Sigmoid colon (tissue), 7 donors: Measurements from ENCODE around the gene PRKAR2B. TPM values are rescaled to one million over a fixed set of nuclear protein-coding genes. Genes with fewer than 3 reads are reported as not detected.
A peak's percentile ranks its signal among the peaks of the same experiment; 100 is the strongest.

ENCODE experiments used
- DNase-seq: peaks from one replicate; pipeline ENCODE4 v3.0.0-alpha.2; 2019
- H3K27ac ChIP-seq, 4 donors: fragments of 200-600 bp; sonication (generic); one replicate each; pipeline ENCODE4 v1.5.1; 2016 to 2019; ENCODE audit warnings: mild to moderate bottlenecking in 1 of 4
- H3K27me3 ChIP-seq, 3 donors: fragments of 200-600 bp; sonication (generic); one replicate each; pipeline ENCODE4 v1.5.1; 2019; ENCODE audit warnings: mild to moderate bottlenecking in 1 of 3
- H3K36me3 ChIP-seq, 4 donors: fragments of 200-600 bp; sonication (generic); one replicate each; pipeline ENCODE4 v1.5.1; 2016 to 2019
- H3K4me1 ChIP-seq, 4 donors: fragments of 200-600 bp; sonication (generic); one replicate each; pipeline ENCODE4 v1.5.1; 2017 to 2019
- H3K4me3 ChIP-seq, 4 donors: fragments of 200-600 bp; sonication (generic); one replicate each; pipeline ENCODE4 v1.5.1; 2017 to 2019; ENCODE audit warnings: mild to moderate bottlenecking in 2 of 4, moderate library complexity in 1 of 4
- H3K9me3 ChIP-seq, 4 donors: fragments of 200-600 bp in 3 of 4; sonication (generic) in 3 of 4; one replicate each; pipeline versions ENCODE4 v1.5.1 to v1.6.1; 2013 to 2019
- CTCF ChIP-seq, 4 experiments: fragments of 450-650 bp in 3 of 4; fragments of 200-600 bp in 1 of 4; IDR thresholded peaks; one replicate each; pipeline ENCODE4 v1.5.1; 2016 to 2019; ENCODE audit warnings: antibody characterized with exemption in 4 of 4, mild to moderate bottlenecking in 3 of 4, moderate library complexity in 2 of 4
- EP300 ChIP-seq, 4 donors: sonication (generic); formaldehyde crosslinking; IDR thresholded peaks; one replicate each; pipeline ENCODE4 v1.6.1; 2017; ENCODE audit warnings: antibody characterized with exemption in 4 of 4
- POLR2A ChIP-seq, 2 donors: fragments of 450-650 bp; IDR thresholded peaks; one replicate each; pipeline ENCODE4 v1.6.1; 2016; ENCODE audit warnings: antibody characterized with exemption in 2 of 2, mild to moderate bottlenecking in 2 of 2, moderate library complexity in 2 of 2
- POLR2AphosphoS5 ChIP-seq, 4 donors: sonication (generic); formaldehyde crosslinking; IDR thresholded peaks; one replicate each; pipeline ENCODE4 v1.6.1; 2017; ENCODE audit warnings: antibody characterized with exemption in 4 of 4
- WGBS, 2 donors: extraction: QIAGEN DNeasy Blood & Tissue Kit; methylation state at CpG; one replicate each; pipeline ENCODE4 v1.1.7; 2013; 5-methylcytosine and 5-hydroxymethylcytosine counted together
- intact Hi-C: fragments of 100-400 bp; cut with DNase I; formaldehyde crosslinking; loops from one replicate; pipeline ENCODE4 v1.15.1; 2023
- polyA plus RNA-seq, 3 donors: library from polyadenylated mRNA; stranded (reverse); fragments of 200-250 nt; gene quantifications; one replicate each; pipeline ENCODE4 v1.2.3, GENCODE V29; 2013
- total RNA-seq, 4 donors: library from RNA; depleted of rRNA; stranded (reverse); fragments of >200 nt; gene quantifications; one replicate each; pipeline ENCODE4 v1.1.0, GENCODE V29; 2016
- donor health status: healthy with polysubstance abuse.
- donor health status: Bipolar disorder and iron deficiency.
- donor health status: healthy.

Gene PRKAR2B
- total and polyA plus RNA-seq, 7 donors, result 8.1 to 40.0 (median 20.2) TPM

DNA sequence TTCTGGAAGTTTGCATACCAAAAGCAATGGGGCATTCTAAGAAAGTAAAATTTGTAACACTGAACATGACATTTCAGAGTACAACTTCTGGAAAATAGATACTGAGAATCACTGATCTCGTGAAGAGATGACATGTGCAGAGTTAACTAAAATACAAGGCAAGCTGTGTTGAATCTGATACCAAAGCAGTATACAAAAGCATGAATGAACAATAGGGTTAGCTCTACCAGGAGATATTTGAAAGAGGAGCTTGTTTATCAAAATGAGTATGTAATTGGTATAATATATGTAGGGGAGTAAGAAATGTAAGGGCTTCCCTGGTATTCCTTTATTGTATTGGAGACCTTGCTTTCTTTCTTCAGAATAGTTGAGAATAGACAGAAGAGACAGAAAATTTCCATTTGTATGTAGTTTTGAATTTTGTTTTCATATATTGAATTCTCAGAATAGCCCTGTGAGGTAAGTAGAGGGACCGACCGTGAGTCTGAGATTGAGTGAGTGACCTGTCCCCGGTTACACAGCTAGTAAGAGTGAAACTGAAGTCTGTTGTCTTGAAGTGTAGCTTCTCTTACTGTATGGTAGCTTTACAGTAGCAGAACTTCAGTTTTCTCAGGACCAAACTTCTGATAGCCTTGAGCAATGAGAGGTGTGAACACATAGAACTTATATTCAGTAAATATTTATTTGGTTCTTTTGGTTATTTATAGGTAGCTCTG lies 129.3 kb downstream of the PRKAR2B start:
- Histone ChIP-seq H3K27me3 (no peaks in the 10 kb centered on the region), H3K36me3 (no peaks in the 10 kb centered on the region), H3K4me3 (no peak overlapping the region), H3K4me1 (peaks cover 0 to 80% (median 63%) of the 10 kb centered on the region in 4 donors), H3K27ac (no peak overlapping the region), H3K9me3 (no peaks in the 10 kb centered on the region)
- 59 to 63% methylated on average over 4 of the region's 4 CpGs for WGBS, 2 donors
- TF ChIP-seq EP300 (IDR thresholded peaks at IDR 0.05) (no peak), POLR2A (IDR thresholded peaks at IDR 0.05) (no peak), CTCF (IDR thresholded peaks at IDR 0.05) (no peak), POLR2AphosphoS5 (IDR thresholded peaks at IDR 0.05) (no peak)
- intact Hi-C loops, result no loop called here
- no peak for DNase-seq

DNA sequence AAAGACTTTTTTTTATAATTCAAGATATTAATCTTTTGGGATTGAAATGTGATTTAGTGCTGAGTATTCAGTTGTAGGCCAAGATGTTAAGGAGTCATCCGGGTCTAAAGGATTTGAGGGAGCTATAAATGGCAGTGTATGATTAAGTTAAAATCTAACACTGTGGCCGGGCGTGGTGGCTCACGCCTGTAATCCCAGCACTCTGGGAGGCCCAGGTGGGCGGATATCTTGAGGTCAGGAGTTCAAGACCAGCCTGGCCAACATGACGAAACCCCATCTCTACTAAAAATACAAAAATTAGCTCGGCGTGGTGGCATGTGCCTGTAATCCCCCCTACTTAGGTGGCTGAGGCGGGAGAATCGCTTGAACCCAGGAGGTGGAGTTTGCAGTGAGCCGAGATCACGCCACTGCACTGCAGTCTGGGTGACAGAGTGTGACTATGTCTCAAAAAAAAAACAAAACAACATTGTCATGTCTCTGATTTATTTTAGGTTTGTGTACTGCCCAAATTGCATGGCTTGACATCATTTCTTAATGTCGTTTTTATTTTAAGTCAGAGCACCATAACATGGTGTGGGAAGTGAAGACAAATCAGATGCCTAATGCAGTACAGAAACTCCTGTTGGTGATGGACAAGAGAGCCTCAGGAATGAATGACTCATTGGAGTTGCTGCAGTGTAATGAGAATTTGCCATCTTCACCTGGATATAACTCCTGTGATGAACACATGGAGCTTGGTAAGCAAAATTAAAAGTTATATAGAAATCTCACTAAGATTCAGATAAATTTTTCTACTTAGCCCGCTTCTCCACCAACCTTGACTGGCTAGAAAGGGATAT lies 135.0 kb downstream of the PRKAR2B start:
- 69 to 86% methylated on average over 14 of the region's 14 CpGs for WGBS, 2 donors
- Histone ChIP-seq H3K27ac (peak overlapping the region in 2 of 4 donors; percentile 26 to 44), H3K9me3 (no peaks in the 10 kb centered on the region), H3K4me3 (no peak overlapping the region), H3K36me3 (peaks cover 0 to 48% (median 8%) of the 10 kb centered on the region in 4 donors), H3K4me1 (peaks cover 0 to 64% (median 48%) of the 10 kb centered on the region in 4 donors), H3K27me3 (no peaks in the 10 kb centered on the region)
- no peak for TF ChIP-seq EP300 (IDR thresholded peaks at IDR 0.05)
- TF ChIP-seq POLR2AphosphoS5 (IDR thresholded peaks at IDR 0.05), result no peak
- TF ChIP-seq CTCF (IDR thresholded peaks at IDR 0.05), result no peak
- no peak for TF ChIP-seq POLR2A (IDR thresholded peaks at IDR 0.05)
- DNase-seq, result no peak
- intact Hi-C loops, result no loop called here

- intact Hi-C loops, result no loop called here
- TF ChIP-seq EP300 (IDR thresholded peaks at IDR 0.05), result no peak
- no peak for TF ChIP-seq POLR2A (IDR thresholded peaks at IDR 0.05)
- TF ChIP-seq POLR2AphosphoS5 (IDR thresholded peaks at IDR 0.05), result no peak
- no peak for TF ChIP-seq CTCF (IDR thresholded peaks at IDR 0.05)
- no peak for DNase-seq
- peak overlapping the region in 3 of 4 donors; percentile 22 to 44 (median 26) for H3K27ac ChIP-seq
- peaks cover 0 to 56% (median 8%) of the 10 kb centered on the region in 4 donors for H3K36me3 ChIP-seq
- H3K27me3 ChIP-seq, result no peaks in the 10 kb centered on the region
- H3K4me1 ChIP-seq, result peaks cover 0 to 56% (median 43%) of the 10 kb centered on the region in 4 donors
- WGBS, 2 donors, result 4 to 27% methylated on average over 1 of the region's 1 CpG
- no peaks in the 10 kb centered on the region for H3K9me3 ChIP-seq
- H3K4me3 ChIP-seq, result no peak overlapping the region
These were observed 135.9 kb downstream of the PRKAR2B start for GRCh38 chr7:107180378-107180777.

DNA sequence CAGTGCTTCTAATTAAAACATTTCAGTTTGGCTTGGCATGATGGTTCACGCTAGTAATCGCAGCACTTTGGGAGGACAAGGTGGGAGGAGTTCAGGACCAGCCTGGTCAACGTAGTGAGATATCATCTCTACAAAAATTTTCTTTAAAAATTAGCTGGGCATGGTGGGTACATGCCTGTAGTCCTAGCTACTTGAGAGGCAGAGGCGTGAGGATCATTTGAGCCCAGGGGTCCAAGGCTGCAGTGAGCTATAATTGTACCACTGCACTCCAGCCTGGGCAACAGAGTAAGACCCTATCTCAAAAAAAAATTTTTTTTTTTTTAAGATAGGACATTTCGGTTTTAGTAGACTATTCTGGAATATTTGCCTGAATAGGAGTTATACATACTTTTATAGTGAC lies 136.7 kb downstream of the PRKAR2B start:
- no peak for DNase-seq
- Histone ChIP-seq H3K4me3 (no peak overlapping the region), H3K36me3 (peaks cover under 1 to 63% (median 11%) of the 10 kb centered on the region in 4 donors), H3K27me3 (no peaks in the 10 kb centered on the region), H3K9me3 (no peaks in the 10 kb centered on the region), H3K27ac (peak overlapping the region in 2 of 4 donors; percentile 26 to 44), H3K4me1 (peaks cover 0 to 51% (median 39%) of the 10 kb centered on the region in 4 donors)
- no peak for TF ChIP-seq POLR2A (IDR thresholded peaks at IDR 0.05)
- TF ChIP-seq CTCF (IDR thresholded peaks at IDR 0.05), result no peak
- WGBS, 2 donors, result 91 to 97% methylated on average over 5 of the region's 5 CpGs
- intact Hi-C loops, result no loop called here
